Subcutaneous abdominal adipose tissue (tissue), 5 donors: ENCODE data around the gene SYNJ2.

Experiments
- H3K27ac ChIP-seq: one replicate; pipeline ENCODE4 v1.7.0; 2013; ENCODE audit warnings: low read depth, mild to moderate bottlenecking, inconsistent platforms, low read length, moderate library complexity
- H3K27me3 ChIP-seq, 5 donors: one replicate each; pipeline ENCODE4 v1.7.0; 2013; ENCODE audit warnings: low read length in 5 of 5, inconsistent platforms in 1 of 5; ENCODE audit not compliant: control insufficient read depth in 5 of 5, insufficient read depth in 4 of 5
- H3K36me3 ChIP-seq, 5 donors: one replicate each; pipeline ENCODE4 v1.7.0; 2013; ENCODE audit warnings: low read length in 5 of 5; ENCODE audit not compliant: control insufficient read depth in 5 of 5, insufficient read depth in 5 of 5
- H3K4me1 ChIP-seq, 5 donors: one replicate each; pipeline ENCODE4 v1.7.0; 2013; ENCODE audit warnings: low read length in 5 of 5, mild to moderate bottlenecking in 3 of 5, moderate library complexity in 1 of 5; ENCODE audit not compliant: control insufficient read depth in 5 of 5, insufficient read depth in 5 of 5
- H3K4me3 ChIP-seq, 5 donors: one replicate each; pipeline ENCODE4 v1.7.0; 2013; ENCODE audit warnings: low read length in 5 of 5, low read depth in 1 of 5
- H3K9ac ChIP-seq, 5 donors: one replicate each; pipeline ENCODE4 v1.7.0; 2013; ENCODE audit warnings: low read length in 5 of 5, mild to moderate bottlenecking in 4 of 5, moderate library complexity in 3 of 5
- H3K9me3 ChIP-seq, 5 donors: one replicate each; pipeline ENCODE4 v1.7.0; 2013; ENCODE audit warnings: low read length in 5 of 5; ENCODE audit not compliant: control insufficient read depth in 5 of 5
- donor health status: healthy.
- donor health status: healthy.
- donor health status: healthy.
- donor health status: healthy.
- donor health status: healthy.

SYNJ2 gene

GRCh38 chr6:158044525-158044888 lies 62.8 kb downstream of the SYNJ2 start:
- no peak overlapping the region for H3K4me3 ChIP-seq
- H3K36me3 ChIP-seq = peaks cover 0 to 4% (median 0%) of the 10 kb centered on the region in 5 donors
- H3K27me3 ChIP-seq = peaks cover 0 to 17% (median 3%) of the 10 kb centered on the region in 5 donors
- H3K4me1 ChIP-seq = peaks cover 0 to 15% (median 14%) of the 10 kb centered on the region in 5 donors
- no peak overlapping the region for H3K27ac ChIP-seq
- no peaks in the 10 kb centered on the region for H3K9me3 ChIP-seq
- no peak overlapping the region for H3K9ac ChIP-seq

GRCh38 chr6:158046201-158047126 lies 64.8 kb downstream of the SYNJ2 start:
- H3K4me1 ChIP-seq = peaks cover 0 to 2% (median 0%) of the 10 kb centered on the region in 5 donors
- peaks cover 0 to 3% (median 0%) of the 10 kb centered on the region in 5 donors for H3K27me3 ChIP-seq
- no peak overlapping the region for H3K27ac ChIP-seq
- H3K36me3 ChIP-seq = peaks cover 0 to 8% (median 0%) of the 10 kb centered on the region in 5 donors
- H3K9ac ChIP-seq = no peak overlapping the region
- no peak overlapping the region for H3K4me3 ChIP-seq
- H3K9me3 ChIP-seq = no peaks in the 10 kb centered on the region

GRCh38 chr6:158047127-158047518 lies 65.5 kb downstream of the SYNJ2 start:
- H3K9ac ChIP-seq = no peak overlapping the region
- peaks cover 0 to under 1% (median 0%) of the 10 kb centered on the region in 5 donors for H3K4me1 ChIP-seq
- H3K27ac ChIP-seq = no peak overlapping the region
- H3K27me3 ChIP-seq = peaks cover 0 to 3% (median 0%) of the 10 kb centered on the region in 5 donors
- no peak overlapping the region for H3K4me3 ChIP-seq
- peaks cover 0 to 8% (median 0%) of the 10 kb centered on the region in 5 donors for H3K36me3 ChIP-seq
- no peaks in the 10 kb centered on the region for H3K9me3 ChIP-seq

- Histone ChIP-seq H3K27me3 (peaks cover 0 to 3% (median 0%) of the 10 kb centered on the region in 5 donors), H3K9ac (no peak overlapping the region), H3K4me3 (no peak overlapping the region), H3K4me1 (no peaks in the 10 kb centered on the region), H3K9me3 (no peaks in the 10 kb centered on the region), H3K27ac (no peak overlapping the region), H3K36me3 (peaks cover 0 to 8% (median 0%) of the 10 kb centered on the region in 5 donors)
These were observed 66.1 kb downstream of the SYNJ2 start for GRCh38 chr6:158047563-158048323.

GRCh38 chr6:158048589-158048988 lies 66.9 kb downstream of the SYNJ2 start:
- Histone ChIP-seq H3K9ac (no peak overlapping the region), H3K36me3 (peaks cover 0 to 4% (median 0%) of the 10 kb centered on the region in 5 donors), H3K4me3 (no peak overlapping the region), H3K9me3 (no peaks in the 10 kb centered on the region), H3K4me1 (no peaks in the 10 kb centered on the region), H3K27me3 (peaks cover 0 to 3% (median 0%) of the 10 kb centered on the region in 5 donors), H3K27ac (no peak overlapping the region)

GRCh38 chr6:158049055-158050028 lies 67.7 kb downstream of the SYNJ2 start:
- no peak overlapping the region for H3K9ac ChIP-seq
- H3K27ac ChIP-seq = no peak overlapping the region

GRCh38 chr6:158050107-158050735 lies 68.6 kb downstream of the SYNJ2 start:
- Histone ChIP-seq H3K4me1 (no peaks in the 10 kb centered on the region), H3K36me3 (peaks cover 0 to 4% (median 0%) of the 10 kb centered on the region in 5 donors), H3K27ac (no peak overlapping the region), H3K9ac (no peak overlapping the region), H3K9me3 (no peaks in the 10 kb centered on the region), H3K27me3 (peaks cover 0 to 3% (median 0%) of the 10 kb centered on the region in 5 donors), H3K4me3 (no peak overlapping the region)

More at GRCh38 chr6:158049055-158050028, 67.7 kb downstream of the SYNJ2 start:
- Histone ChIP-seq H3K27me3 (peaks cover 0 to 3% (median 0%) of the 10 kb centered on the region in 5 donors), H3K4me1 (no peaks in the 10 kb centered on the region), H3K36me3 (peaks cover 0 to 4% (median 0%) of the 10 kb centered on the region in 5 donors), H3K9me3 (no peaks in the 10 kb centered on the region), H3K4me3 (no peak overlapping the region)

GRCh38 chr6:158050955-158051354 lies 69.3 kb downstream of the SYNJ2 start:
- H3K4me1 ChIP-seq = no peaks in the 10 kb centered on the region
- peaks cover 0 to 3% (median 0%) of the 10 kb centered on the region in 5 donors for H3K27me3 ChIP-seq
- H3K27ac ChIP-seq = no peak overlapping the region
- H3K36me3 ChIP-seq = peaks cover 0 to 4% (median 0%) of the 10 kb centered on the region in 5 donors
- no peak overlapping the region for H3K4me3 ChIP-seq
- H3K9me3 ChIP-seq = no peaks in the 10 kb centered on the region
- no peak overlapping the region for H3K9ac ChIP-seq

GRCh38 chr6:158051968-158052367 lies 70.3 kb downstream of the SYNJ2 start:
- Histone ChIP-seq H3K36me3 (peaks cover 0 to 4% (median 0%) of the 10 kb centered on the region in 5 donors), H3K4me1 (no peaks in the 10 kb centered on the region), H3K27me3 (peaks cover 0 to 3% (median 0%) of the 10 kb centered on the region in 5 donors), H3K9me3 (no peaks in the 10 kb centered on the region), H3K4me3 (no peak overlapping the region), H3K27ac (no peak overlapping the region), H3K9ac (no peak overlapping the region)
